Smooth muscle cell (in vitro differentiated cells): ENCODE data around the gene USP46. TPM values are rescaled to one million over a fixed set of nuclear protein-coding genes. Genes with fewer than 3 reads are reported as not detected.

Experiments used
- DNase-seq: peaks from one replicate; lab custom pipeline; 2025; ENCODE audit not compliant: unreplicated experiment; lab: John Stamatoyannopoulos, UW
- H2AFZ ChIP-seq: fragments of 200-600 bp; sonication (generic); 2 replicates; pipeline ENCODE4 v1.6.0; 2016; ENCODE audit warnings: antibody characterized with exemption, low read depth, mild to moderate bottlenecking
- H3F3A ChIP-seq: fragments of 200-600 bp; sonication (generic); 2 replicates; pipeline ENCODE4 v1.6.0; 2017; ENCODE audit warnings: antibody characterized with exemption, low read depth
- H3K27ac ChIP-seq: fragments of 200-600 bp; sonication (generic); 2 replicates; pipeline ENCODE4 v1.5.1; 2016; ENCODE audit warnings: low read depth, mild to moderate bottlenecking
- H3K27me3 ChIP-seq: fragments of 200-600 bp; sonication (generic); 2 replicates; pipeline ENCODE4 v1.6.1; 2016; ENCODE audit warnings: low read depth, mild to moderate bottlenecking
- H3K36me3 ChIP-seq: fragments of 200-600 bp; sonication (generic); 2 replicates; pipeline ENCODE4 v1.5.1; 2016; ENCODE audit warnings: low read depth
- H3K4me1 ChIP-seq: fragments of 200-600 bp; sonication (generic); 2 replicates; pipeline ENCODE4 v1.5.1; 2016; ENCODE audit warnings: low read depth
- H3K4me2 ChIP-seq: fragments of 200-600 bp; sonication (generic); 2 replicates; pipeline ENCODE4 v1.6.0; 2016; ENCODE audit warnings: mild to moderate bottlenecking
- H3K4me3 ChIP-seq: fragments of 200-600 bp; sonication (generic); 2 replicates; pipeline ENCODE4 v1.5.1; 2016; ENCODE audit warnings: mild to moderate bottlenecking
- H3K79me2 ChIP-seq: fragments of 200-600 bp; sonication (generic); 2 replicates; pipeline ENCODE4 v1.6.0; 2016; ENCODE audit warnings: low read depth, mild to moderate bottlenecking
- H3K9ac ChIP-seq: fragments of 200-600 bp; sonication (generic); 2 replicates; pipeline ENCODE4 v1.6.0; 2016; ENCODE audit warnings: low read depth
- H3K9me3 ChIP-seq: fragments of 200-600 bp; sonication (generic); replicated peaks from 2 replicates; pipeline ENCODE4 v1.5.1; 2016; ENCODE audit warnings: low read depth
- H4K20me1 ChIP-seq: fragments of 200-600 bp; sonication (generic); 2 replicates; pipeline ENCODE4 v1.6.0; 2016; ENCODE audit warnings: low read depth
- CTCF ChIP-seq: fragments of 200-600 bp; sonication (generic); IDR thresholded peaks from 2 replicates; pipeline ENCODE4 v1.5.1; 2017; ENCODE audit warnings: borderline replicate concordance, mild to moderate bottlenecking, antibody characterized with exemption; ENCODE audit not compliant: insufficient read depth, poor library complexity, severe bottlenecking
- WGBS: methylation state at CpG from one replicate; pipeline ENCODE4 v1.1.7; 2016; ENCODE audit warnings: low lambda C conversion rate; 5-methylcytosine and 5-hydroxymethylcytosine counted together
- polyA plus RNA-seq: library from polyadenylated mRNA; unstranded; fragments of >200 nt; fragmentation: Nextera tagmentation; extraction: Ambion mirVana; gene quantifications from 2 replicates; pipeline ENCODE4 v1.2.1, GENCODE V29; 2016
- total RNA-seq: library from RNA; depleted of rRNA; stranded (reverse); fragments of >200 nt; gene quantifications from 2 replicates; pipeline ENCODE4 v1.2.3, GENCODE V29; 2014

Gene USP46
- total and polyA plus RNA-seq, 2 experiments from 2014 or later: 17.2 to 30.4 TPM

DNA sequence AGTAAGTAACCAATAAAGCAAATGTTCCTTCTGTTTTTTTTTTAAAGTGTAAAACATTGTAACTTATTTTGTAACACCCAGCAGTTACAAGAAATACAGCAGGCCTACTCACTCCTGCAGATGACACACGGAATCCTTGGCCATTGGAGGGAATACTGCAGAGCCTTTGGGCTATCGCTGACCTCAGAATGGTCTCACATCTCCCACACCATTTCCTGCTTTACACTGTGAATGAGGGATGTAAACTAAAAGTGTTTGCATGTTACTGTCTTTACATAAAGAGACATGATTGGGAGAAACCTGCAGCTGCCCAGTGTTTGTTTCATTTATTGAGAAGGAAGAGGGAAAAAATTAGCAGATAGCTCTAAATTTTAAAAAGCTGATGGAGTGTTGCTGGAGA lies 64.1 kb downstream of the USP46 start:
- no peak overlapping the region for H3K4me3 ChIP-seq
- WGBS: 59% methylated on average over 2 of the region's 2 CpGs
- no peak overlapping the region for H3K9ac ChIP-seq
- H3F3A ChIP-seq: no peaks in the 10 kb centered on the region
- H3K27ac ChIP-seq: peak overlapping the region; percentile 16
- H2AFZ ChIP-seq: no peak overlapping the region
- H3K79me2 ChIP-seq: no peaks in the 10 kb centered on the region
- H3K4me1 ChIP-seq: no peaks in the 10 kb centered on the region
- no peak overlapping the region for H3K4me2 ChIP-seq
- TF ChIP-seq CTCF: no peak
- H3K36me3 ChIP-seq: peaks cover 11% of the 10 kb centered on the region
- H4K20me1 ChIP-seq: no peaks in the 10 kb centered on the region
- no peaks in the 10 kb centered on the region for H3K27me3 ChIP-seq
- no peaks in the 10 kb centered on the region for H3K9me3 ChIP-seq
- DNase-seq: no peak

DNA sequence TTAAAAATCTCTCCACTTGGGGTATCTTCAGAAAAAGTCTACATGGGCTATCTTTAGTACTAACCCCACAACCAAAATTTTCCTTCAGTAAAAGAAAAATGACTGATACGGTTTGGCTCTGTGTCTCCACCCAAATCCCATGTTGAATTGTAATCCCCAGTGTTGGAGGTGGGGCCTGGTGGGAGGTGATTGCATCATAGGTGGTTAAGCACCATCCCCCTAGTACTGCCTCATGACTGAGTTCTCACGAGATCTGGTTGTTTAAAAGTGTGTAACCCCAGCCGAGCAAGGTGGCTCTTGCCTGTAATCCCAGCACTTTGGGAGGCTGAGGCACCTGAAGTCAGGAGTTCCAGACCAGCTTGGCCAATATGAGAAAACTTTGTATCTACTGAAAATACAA lies 66.8 kb downstream of the USP46 start:
- Histone ChIP-seq H3K36me3 (peaks cover 7% of the 10 kb centered on the region), H3K9me3 (no peaks in the 10 kb centered on the region), H3K27me3 (no peaks in the 10 kb centered on the region), H3K4me2 (no peak overlapping the region), H3K9ac (no peak overlapping the region), H2AFZ (no peak overlapping the region), H3K4me1 (no peaks in the 10 kb centered on the region), H3K79me2 (no peaks in the 10 kb centered on the region), H4K20me1 (no peaks in the 10 kb centered on the region), H3K4me3 (no peak overlapping the region), H3F3A (peaks cover 4% of the 10 kb centered on the region), H3K27ac (no peak overlapping the region)
- DNase-seq: no peak
- WGBS: 72% methylated on average over 3 of the region's 3 CpGs
- TF ChIP-seq CTCF: no peak

GRCh38 chr4:52588771-52589591 lies 70.1 kb downstream of the USP46 start:
- Histone ChIP-seq H3K79me2 (no peaks in the 10 kb centered on the region), H3K4me2 (peak overlapping the region; percentile 4), H3K36me3 (peaks cover 2% of the 10 kb centered on the region), H3K4me3 (no peak overlapping the region), H3K9me3 (no peaks in the 10 kb centered on the region), H3K27ac (peak overlapping the region; percentile 98), H3K27me3 (no peaks in the 10 kb centered on the region), H2AFZ (no peak overlapping the region), H4K20me1 (no peaks in the 10 kb centered on the region), H3K9ac (peak overlapping the region; percentile 94), H3K4me1 (no peaks in the 10 kb centered on the region), H3F3A (peaks cover 4% of the 10 kb centered on the region)
- no peak for DNase-seq
- 31% methylated on average over 13 of the region's 13 CpGs for WGBS
- TF ChIP-seq CTCF: no peak

DNA sequence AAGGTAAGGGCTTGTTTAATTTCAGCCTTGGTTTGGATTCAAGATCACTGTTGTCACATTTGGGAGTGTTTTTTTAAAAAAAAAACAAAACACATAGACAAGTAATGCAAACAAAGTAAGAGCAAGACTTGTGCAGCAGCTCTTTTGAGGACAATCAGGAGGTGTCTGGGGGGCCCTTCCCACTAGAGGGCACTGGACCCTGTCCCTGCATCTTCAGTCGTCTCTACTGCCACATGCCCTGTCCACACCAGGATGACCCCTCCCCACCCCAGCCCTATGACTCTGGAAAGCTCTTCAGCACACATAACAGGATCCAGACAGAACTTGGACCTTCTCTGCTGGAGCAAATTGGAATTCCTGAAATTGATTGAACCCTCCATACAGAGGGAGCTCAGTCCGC lies 71.0 kb downstream of the USP46 start:
- H4K20me1 ChIP-seq: no peaks in the 10 kb centered on the region
- peak; percentile 41 for TF ChIP-seq CTCF
- peaks cover 2% of the 10 kb centered on the region for H3K36me3 ChIP-seq
- H3K9ac ChIP-seq: peak overlapping the region; percentile 94
- H3K27ac ChIP-seq: peak overlapping the region; percentile 98
- DNase-seq: no peak
- H3K9me3 ChIP-seq: no peaks in the 10 kb centered on the region
- H3K79me2 ChIP-seq: no peaks in the 10 kb centered on the region
- H3K27me3 ChIP-seq: no peaks in the 10 kb centered on the region
- WGBS: 55% methylated on average over 2 of the region's 2 CpGs
- peak overlapping the region; percentile 41 for H3K4me2 ChIP-seq
- peaks cover 4% of the 10 kb centered on the region for H3F3A ChIP-seq
- H3K4me1 ChIP-seq: no peaks in the 10 kb centered on the region
- H3K4me3 ChIP-seq: no peak overlapping the region
- H2AFZ ChIP-seq: no peak overlapping the region
